CD14-positive monocyte (primary cell): ENCODE measurements around the gene DYRK1A. TPM values are rescaled to one million over a fixed set of nuclear protein-coding genes. Genes with fewer than 3 reads are reported as not detected.
A peak's percentile ranks its signal among the peaks of the same experiment; 100 is the strongest.

Experiments
- DNase-seq, 3 donors: peaks; one replicate each; pipeline ENCODE4 v3.0.0-alpha.2; 2011 to 2022
- H2AFZ ChIP-seq: 2 replicates; pipeline ENCODE4 v1.6.0; 2012; ENCODE audit warnings: mild to moderate bottlenecking, low read depth, low read length, inconsistent platforms; ENCODE audit not compliant: insufficient read depth, poor library complexity, severe bottlenecking
- H3K27ac ChIP-seq, 2 donors: 1 replicate in 1 of 2; 2 replicates in 1 of 2; pipeline ENCODE4 v1.5.1; 2012 to 2013; ENCODE audit warnings: low read length in 2 of 2, control low read depth in 1 of 2, inconsistent platforms in 1 of 2, low read depth in 1 of 2, mild to moderate bottlenecking in 1 of 2
- H3K27me3 ChIP-seq, 2 donors: one replicate each; pipeline versions ENCODE4 v1.6.0 to v1.6.1; 2011 to 2013; ENCODE audit warnings: low read length in 2 of 2; ENCODE audit not compliant: control insufficient read depth in 2 of 2, insufficient read depth in 2 of 2
- H3K36me3 ChIP-seq, 2 donors: replicated peaks in 1 of 2; 1 replicate in 1 of 2; 2 replicates in 1 of 2; pipeline versions ENCODE4 v1.5.1 to v1.6.1; 2012 to 2013; ENCODE audit warnings: low read length in 2 of 2, control low read depth in 1 of 2, inconsistent platforms in 1 of 2, mild to moderate bottlenecking in 1 of 2; ENCODE audit not compliant: insufficient read depth in 2 of 2, control insufficient read depth in 1 of 2
- H3K4me1 ChIP-seq, 2 donors: 1 replicate in 1 of 2; 2 replicates in 1 of 2; pipeline versions ENCODE4 v1.5.1 to v1.6.1; 2012 to 2013; ENCODE audit warnings: low read length in 2 of 2, control low read depth in 1 of 2, inconsistent platforms in 1 of 2, mild to moderate bottlenecking in 1 of 2, moderate library complexity in 1 of 2; ENCODE audit not compliant: insufficient read depth in 2 of 2, control insufficient read depth in 1 of 2
- H3K4me2 ChIP-seq: replicated peaks from 2 replicates; pipeline ENCODE3; 2012; ENCODE audit warnings: low read length, moderate library complexity, mild to moderate bottlenecking; ENCODE audit not compliant: poor library complexity, severe bottlenecking; ENCODE audit errors: extremely low read depth
- H3K4me3 ChIP-seq, 3 experiments: fragments of 200-600 bp in 1 of 3; sonication (generic) in 1 of 3; replicated peaks in 1 of 3; 1 replicate in 2 of 3; 2 replicates in 1 of 3; pipeline ENCODE4 v1.5.1; 2011 to 2013; ENCODE audit warnings: low read length in 3 of 3, mild to moderate bottlenecking in 3 of 3, control low read depth in 2 of 3, low read depth in 2 of 3, inconsistent platforms in 1 of 3, moderate library complexity in 1 of 3
- H3K79me2 ChIP-seq: 2 replicates; pipeline ENCODE4 v1.6.0; 2012; ENCODE audit warnings: mild to moderate bottlenecking, control low read depth, inconsistent platforms, low read length, moderate library complexity; ENCODE audit not compliant: insufficient read depth
- H3K9ac ChIP-seq: 2 replicates; pipeline ENCODE4 v1.6.0; 2017; ENCODE audit warnings: low read length, mild to moderate bottlenecking; ENCODE audit not compliant: insufficient read depth, poor library complexity, severe bottlenecking
- H3K9me3 ChIP-seq, 2 donors: replicated peaks in 1 of 2; 1 replicate in 1 of 2; 2 replicates in 1 of 2; pipeline versions ENCODE4 v1.5.1 to v1.6.1; 2012 to 2013; ENCODE audit warnings: low read length in 2 of 2, control low read depth in 1 of 2; ENCODE audit not compliant: control insufficient read depth in 1 of 2, insufficient read depth in 1 of 2
- H4K20me1 ChIP-seq: 2 replicates; pipeline ENCODE4 v1.6.0; 2012; ENCODE audit warnings: mild to moderate bottlenecking, low read length, control low read depth, moderate library complexity; ENCODE audit not compliant: insufficient read depth
- H3K27ac Mint-ChIP-seq, 7 donors: one replicate each; pipeline ENCODE4 v1.8.0; 2020; ENCODE audit warnings: mild to moderate bottlenecking in 7 of 7, mixed read lengths in 7 of 7, moderate library complexity in 6 of 7, inconsistent platforms in 2 of 7
- H3K27me3 Mint-ChIP-seq, 3 donors: one replicate each; pipeline ENCODE4 v1.8.0; 2021 to 2022; ENCODE audit warnings: low read depth in 3 of 3, mild to moderate bottlenecking in 3 of 3, mixed read lengths in 3 of 3, moderate library complexity in 3 of 3, inconsistent platforms in 1 of 3
- H3K36me3 Mint-ChIP-seq, 2 donors: one replicate each; pipeline ENCODE4 v1.8.0; 2020; ENCODE audit warnings: mixed read lengths in 2 of 2, inconsistent platforms in 1 of 2, mild to moderate bottlenecking in 1 of 2
- H3K4me1 Mint-ChIP-seq: one replicate; pipeline ENCODE4 v1.8.0; 2020; ENCODE audit warnings: mild to moderate bottlenecking, mixed read lengths
- H3K4me3 Mint-ChIP-seq, 2 donors: one replicate each; pipeline ENCODE4 v1.8.0; 2020; ENCODE audit warnings: mild to moderate bottlenecking in 2 of 2, mixed read lengths in 2 of 2, moderate library complexity in 1 of 2
- H3K9me3 Mint-ChIP-seq, 7 donors: one replicate each; pipeline ENCODE4 v1.8.0; 2020 to 2022; ENCODE audit warnings: mixed read lengths in 7 of 7, mild to moderate bottlenecking in 6 of 7, moderate library complexity in 6 of 7, inconsistent platforms in 2 of 7
- CTCF ChIP-seq: fragments of 200-600 bp; IDR thresholded peaks from one replicate; pipeline ENCODE4 v1.8.0; 2022; ENCODE audit warnings: antibody characterized with exemption, mild to moderate bottlenecking
- WGBS: methylation state at CpG from one replicate; pipeline ENCODE4 v1.1.5; 2013; ENCODE audit warnings: missing lambda C conversion rate; ENCODE audit not compliant: insufficient coverage; 5-methylcytosine and 5-hydroxymethylcytosine counted together
- intact Hi-C, 2 donors: fragments of 100-400 bp; cut with micrococcal nuclease; formaldehyde crosslinking; loops; one replicate each; pipeline versions ENCODE4 v1.15.0 to v1.15.1; 2023
- polyA plus RNA-seq, 3 donors: library from polyadenylated mRNA; depleted of rRNA in 1 of 3; unstranded in 2 of 3; stranded (reverse) in 1 of 3; fragments of 300-500 nt in 2 of 3; fragments of >200 nt in 1 of 3; fragmentation: Illumina TruSeq in 2 of 3; gene quantifications; 1 replicate in 2 of 3; 2 replicates in 1 of 3; pipeline ENCODE4 v1.2.3, GENCODE V29; 2012 to 2021

Gene DYRK1A
- polyA plus RNA-seq, 3 donors = 1.8 to 53.5 (median 2.4) TPM

GRCh38 chr21:37460196-37460595 is 93.6 kb downstream of the DYRK1A start:
- no peaks in the 10 kb centered on the region for H3K9me3 ChIP-seq
- Mint-ChIP-seq H3K4me3 (no peak overlapping the region), H3K27me3 (no peaks in the 10 kb centered on the region), H3K4me1 (peaks cover 56% of the 10 kb centered on the region), H3K27ac (peak overlapping the region in 2 of 7 donors; percentile 30 to 38), H3K36me3 (peaks cover 2 to 15% of the 10 kb centered on the region in 2 donors), H3K9me3 (no peaks in the 10 kb centered on the region)
- no peak overlapping the region for H3K4me3 ChIP-seq
- H2AFZ ChIP-seq = no peak overlapping the region
- no peak overlapping the region for H3K9ac ChIP-seq
- H3K27me3 ChIP-seq = no peaks in the 10 kb centered on the region
- peaks cover 6 to 10% of the 10 kb centered on the region in 2 donors for H3K4me1 ChIP-seq
- 96% methylated on average over 3 of the region's 7 CpGs for WGBS
- H4K20me1 ChIP-seq = peaks cover 100% of the 10 kb centered on the region
- no peak for TF ChIP-seq CTCF
- intact Hi-C loops = loop anchor here in 1 of 2 donors (5.0 to 10.0 kb wide), 2 partner anchors 105 to 238 kb away; no protein-coding TSS in a partner anchor
- DNase-seq = no peak
- no peak overlapping the region for H3K4me2 ChIP-seq
- peaks cover 0 to 9% of the 10 kb centered on the region in 2 donors for H3K36me3 ChIP-seq
- peak overlapping the region in 1 of 2 donors; percentile 11 for H3K27ac ChIP-seq
- H3K79me2 ChIP-seq = peaks cover 100% of the 10 kb centered on the region

- H3K79me2 ChIP-seq = peaks cover 100% of the 10 kb centered on the region
- H3K27me3 ChIP-seq = no peaks in the 10 kb centered on the region
- peaks cover 6 to 10% of the 10 kb centered on the region in 2 donors for H3K4me1 ChIP-seq
- no peak overlapping the region for H3K9ac ChIP-seq
- H2AFZ ChIP-seq = no peak overlapping the region
- no peak for TF ChIP-seq CTCF
- no peak for DNase-seq
- H3K27me3 Mint-ChIP-seq = no peaks in the 10 kb centered on the region
- WGBS = 48% methylated on average over 2 of the region's 4 CpGs
- no peak overlapping the region for H3K4me3 ChIP-seq
- peaks cover 48% of the 10 kb centered on the region for H3K4me1 Mint-ChIP-seq
- H3K4me3 Mint-ChIP-seq = no peak overlapping the region
- no peak overlapping the region for H3K4me2 ChIP-seq
- no peaks in the 10 kb centered on the region for H3K9me3 Mint-ChIP-seq
- peaks cover 100% of the 10 kb centered on the region for H4K20me1 ChIP-seq
- peak overlapping the region in 3 of 7 donors; percentile 3 to 74 (median 47) for H3K27ac Mint-ChIP-seq
- intact Hi-C loops = loop anchor here in 1 of 2 donors (5.0 to 10.0 kb wide), 2 partner anchors 103 to 239 kb away; no protein-coding TSS in a partner anchor
- H3K27ac ChIP-seq = peak overlapping the region in 1 of 2 donors; percentile 6
- H3K36me3 ChIP-seq = peaks cover under 1 to 14% of the 10 kb centered on the region in 2 donors
- peaks cover 2 to 9% of the 10 kb centered on the region in 2 donors for H3K36me3 Mint-ChIP-seq
- no peaks in the 10 kb centered on the region for H3K9me3 ChIP-seq
These were observed 94.9 kb downstream of the DYRK1A start for GRCh38 chr21:37461479-37461878.
